IMR-90 (cell line): ENCODE measurements around the gene FHL2. TPM values are rescaled to one million over a fixed set of nuclear protein-coding genes. Genes with fewer than 3 reads are reported as not detected.

Experiments
- ATAC-seq: fragments of 200-7000 bp; cut with Tn5 transposase; 2 replicates; pipeline ENCODE4 v1.9.1; 2020; ENCODE audit warnings: low read depth, mild to moderate bottlenecking, moderate library complexity
- BruUV-seq: library from RNA; stranded (reverse); fragments of 400-500 nt; replicated peaks from 2 replicates; lab custom pipeline; 2021; lab: Mats Ljungman, UMichigan
- CTCF ChIA-PET: fragments of 300-600 bp; formaldehyde crosslinking; extraction: SDS; loops from one replicate; lab custom pipeline; 2021; ENCODE audit warnings: antibody characterized with exemption; lab: Yijun Ruan, JAX
- POLR2A ChIA-PET: fragments of 300-600 bp; sonication (Branson Sonifier 250); formaldehyde crosslinking; loops from one replicate; lab custom pipeline; 2022; ENCODE audit warnings: antibody characterized with exemption; ENCODE audit not compliant: unreplicated experiment; lab: Charles Lee
- DNase-seq: peaks from one replicate; pipeline ENCODE4 v3.0.0; 2013
- H2AFZ ChIP-seq: replicated peaks from 2 replicates; pipeline ENCODE3; 2013; ENCODE audit warnings: low read length, mild to moderate bottlenecking; ENCODE audit not compliant: poor library complexity
- H2AK5ac ChIP-seq: 2 replicates; pipeline ENCODE4 v1.6.1; 2013; ENCODE audit warnings: low read depth, low read length, inconsistent platforms
- H2AK9ac ChIP-seq: replicated peaks from 2 replicates; pipeline ENCODE3; 2013; ENCODE audit warnings: mild to moderate bottlenecking, low read depth, low read length, moderate library complexity; ENCODE audit not compliant: poor library complexity
- H2BK120ac ChIP-seq: 2 replicates; pipeline ENCODE4 v1.6.1; 2013; ENCODE audit warnings: low read depth, low read length, inconsistent platforms
- H2BK15ac ChIP-seq: 3 replicates; pipeline ENCODE4 v1.6.1; 2013; ENCODE audit warnings: low read depth, low read length, inconsistent platforms
- H2BK20ac ChIP-seq: 2 replicates; pipeline ENCODE4 v1.6.1; 2013; ENCODE audit warnings: low read depth, mild to moderate bottlenecking, inconsistent platforms, low read length, moderate library complexity
- H2BK5ac ChIP-seq: 2 replicates; pipeline ENCODE4 v1.6.1; 2013; ENCODE audit warnings: mild to moderate bottlenecking, low read depth, low read length, inconsistent platforms; ENCODE audit not compliant: poor library complexity, severe bottlenecking
- H3K14ac ChIP-seq: replicated peaks from 2 replicates; pipeline ENCODE4 v1.6.1; 2013; ENCODE audit warnings: low read depth, low read length, inconsistent platforms
- H3K18ac ChIP-seq: 2 replicates; pipeline ENCODE4 v1.6.1; 2013; ENCODE audit warnings: low read depth, low read length, control low read depth
- H3K23ac ChIP-seq: 2 replicates; pipeline ENCODE4 v1.6.1; 2013; ENCODE audit warnings: low read depth, low read length, inconsistent platforms
- H3K27ac ChIP-seq: 2 replicates; pipeline ENCODE4 v1.5.1; 2013; ENCODE audit warnings: mild to moderate bottlenecking, control low read depth, low read length; ENCODE audit not compliant: insufficient read depth
- H3K27me3 ChIP-seq: 2 replicates; pipeline ENCODE4 v1.6.1; 2013; ENCODE audit warnings: low read length; ENCODE audit not compliant: control insufficient read depth, insufficient read depth
- H3K36me3 ChIP-seq: 2 replicates; pipeline ENCODE4 v1.6.1; 2013; ENCODE audit warnings: low read length, mixed read lengths; ENCODE audit not compliant: control insufficient read depth, insufficient read depth
- H3K4ac ChIP-seq: 2 replicates; pipeline ENCODE4 v1.6.1; 2013; ENCODE audit warnings: low read depth, low read length, inconsistent platforms
- H3K4me1 ChIP-seq: 2 replicates; pipeline ENCODE4 v1.6.1; 2013; ENCODE audit warnings: low read length, mixed read lengths; ENCODE audit not compliant: control insufficient read depth, insufficient read depth
- H3K4me2 ChIP-seq: 2 replicates; pipeline ENCODE4 v1.6.1; 2013; ENCODE audit warnings: low read depth, mild to moderate bottlenecking, control low read depth, low read length, moderate library complexity
- H3K4me3 ChIP-seq: 2 replicates; pipeline ENCODE4 v1.5.1; 2013; ENCODE audit warnings: low read depth, mild to moderate bottlenecking, control low read depth, low read length, moderate library complexity; ENCODE audit not compliant: insufficient read depth
- H3K56ac ChIP-seq: 2 replicates; pipeline ENCODE4 v1.6.1; 2013; ENCODE audit warnings: low read length, inconsistent platforms; ENCODE audit not compliant: insufficient read depth; ENCODE audit errors: extremely low read depth
- H3K79me1 ChIP-seq, 2 experiments: 2 replicates each; pipeline ENCODE4 v1.6.1; 2013; ENCODE audit warnings: low read length in 2 of 2, inconsistent platforms in 1 of 2, low read depth in 1 of 2
- H3K9ac ChIP-seq: 2 replicates; pipeline ENCODE4 v1.6.1; 2013; ENCODE audit warnings: low read depth, low read length, control low read depth
- H3K9me1 ChIP-seq: 2 replicates; pipeline ENCODE4 v1.6.1; 2013; ENCODE audit warnings: low read length, inconsistent platforms; ENCODE audit not compliant: insufficient read depth
- H3K9me3 ChIP-seq: 2 replicates; pipeline ENCODE4 v1.6.1; 2013; ENCODE audit warnings: low read length; ENCODE audit not compliant: control insufficient read depth, insufficient read depth
- H4K20me1 ChIP-seq: 2 replicates; pipeline ENCODE4 v1.6.1; 2013; ENCODE audit warnings: low read length, inconsistent platforms; ENCODE audit not compliant: insufficient read depth
- H4K5ac ChIP-seq: 2 replicates; pipeline ENCODE4 v1.6.1; 2013; ENCODE audit warnings: mild to moderate bottlenecking, low read depth, low read length, control low read depth
- H4K8ac ChIP-seq, 2 experiments: 2 replicates each; pipeline ENCODE4 v1.6.1; 2013; ENCODE audit warnings: low read depth in 2 of 2, low read length in 2 of 2, control low read depth in 1 of 2, inconsistent platforms in 1 of 2
- H4K91ac ChIP-seq: 2 replicates; pipeline ENCODE4 v1.6.1; 2013; ENCODE audit warnings: low read depth, low read length, inconsistent platforms; ENCODE audit not compliant: insufficient read depth
- BHLHE40 ChIP-seq: fragments of 150-350 bp; IDR thresholded peaks from 2 replicates; pipeline ENCODE4 v1.6.1; 2016; ENCODE audit warnings: mild to moderate bottlenecking, low read depth, low read length
- CHD1 ChIP-seq: IDR thresholded peaks from 2 replicates; pipeline ENCODE4 v1.6.1; 2012; ENCODE audit warnings: low read depth, low read length, improper control_type of control experiment
- FOS ChIP-seq: fragments of 150-350 bp; IDR thresholded peaks from 2 replicates; pipeline ENCODE4 v1.6.1; 2016; ENCODE audit warnings: low read depth, low read length
- MXI1 ChIP-seq: IDR thresholded peaks from 2 replicates; pipeline ENCODE4 v1.6.1; 2012; ENCODE audit warnings: low read depth, mild to moderate bottlenecking, low read length, moderate library complexity, borderline replicate concordance
- NFE2L2 ChIP-seq: fragments of 150-350 bp; IDR thresholded peaks from 2 replicates; pipeline ENCODE4 v1.6.1; 2016; ENCODE audit warnings: low read depth, mild to moderate bottlenecking, low read length
- POLR2A ChIP-seq: IDR thresholded peaks from 2 replicates; pipeline ENCODE4 v1.6.1; 2012; ENCODE audit warnings: mild to moderate bottlenecking, low read depth, low read length
- RAD21 ChIP-seq: IDR thresholded peaks from 2 replicates; pipeline ENCODE4 v1.6.1; 2012; ENCODE audit warnings: low read length, improper control_type of control experiment
- RCOR1 ChIP-seq: IDR thresholded peaks from 2 replicates; pipeline ENCODE4 v1.6.1; 2012; ENCODE audit warnings: mild to moderate bottlenecking, low read length, improper control_type of control experiment; ENCODE audit not compliant: insufficient replicate concordance
- RFX5 ChIP-seq: IDR thresholded peaks from 2 replicates; pipeline ENCODE4 v1.8.0; 2012; ENCODE audit warnings: low read depth, mild to moderate bottlenecking, low read length, moderate library complexity
- WGBS, 2 experiments: methylation state at CpG; one replicate each; pipeline versions ENCODE4 v1.1.5 to v1.1.7; 2013; ENCODE audit warnings: missing lambda C conversion rate in 2 of 2; ENCODE audit not compliant: insufficient read length in 1 of 2; ENCODE audit errors: extremely low coverage in 2 of 2; 5-methylcytosine and 5-hydroxymethylcytosine counted together
- dilution Hi-C: fragments of 300-500 bp; cut with HindIII; formaldehyde crosslinking; loops from one replicate; pipeline ENCODE4 v1.14.3; 2018; ENCODE audit warnings: low sequenced_read_pairs; ENCODE audit not compliant: unreplicated experiment
- in situ Hi-C: fragments of 300-500 bp; cut with MboI; formaldehyde crosslinking; loops from 3 replicates; pipeline ENCODE4 v1.14.3; 2019; ENCODE audit warnings: low sequenced_read_pairs, inconsistent platforms, mixed read lengths
- intact Hi-C: fragments of 100-400 bp; cut with micrococcal nuclease; formaldehyde crosslinking; loops from 2 replicates; pipeline ENCODE4 v1.10.0; 2022
- polyA plus RNA-seq, 3 experiments: library from polyadenylated mRNA; depleted of rRNA; stranded (reverse); fragments of >200 nt; gene quantifications; 2 replicates each; pipeline ENCODE4 v1.2.3, GENCODE V29; 2012; ENCODE audit warnings: low replicate concordance in 1 of 3
- total RNA-seq: library from RNA; depleted of rRNA; stranded (reverse); fragments of >200 nt; gene quantifications from 2 replicates; pipeline ENCODE4 v1.2.3, GENCODE V29; 2012
- TF ChIP-seq, protein P1 (sequence below): conservative IDR thresholded peaks from 2 replicates; pipeline ENCODE4 v1.5.1; 2012; ENCODE audit warnings: mild to moderate bottlenecking, low read depth, low read length, improper control_type of control experiment
- TF ChIP-seq, protein P2 (sequence below): fragments of 150-350 bp; IDR thresholded peaks from 2 replicates; pipeline ENCODE4 v1.6.1; 2017; ENCODE audit warnings: mild to moderate bottlenecking, antibody characterized with exemption, low read length, low read depth

The FHL2 gene
- total and polyA plus RNA-seq, 2 of the 4 experiments (the other 2 are of a cell fraction), result 464 to 550 TPM

DNA sequence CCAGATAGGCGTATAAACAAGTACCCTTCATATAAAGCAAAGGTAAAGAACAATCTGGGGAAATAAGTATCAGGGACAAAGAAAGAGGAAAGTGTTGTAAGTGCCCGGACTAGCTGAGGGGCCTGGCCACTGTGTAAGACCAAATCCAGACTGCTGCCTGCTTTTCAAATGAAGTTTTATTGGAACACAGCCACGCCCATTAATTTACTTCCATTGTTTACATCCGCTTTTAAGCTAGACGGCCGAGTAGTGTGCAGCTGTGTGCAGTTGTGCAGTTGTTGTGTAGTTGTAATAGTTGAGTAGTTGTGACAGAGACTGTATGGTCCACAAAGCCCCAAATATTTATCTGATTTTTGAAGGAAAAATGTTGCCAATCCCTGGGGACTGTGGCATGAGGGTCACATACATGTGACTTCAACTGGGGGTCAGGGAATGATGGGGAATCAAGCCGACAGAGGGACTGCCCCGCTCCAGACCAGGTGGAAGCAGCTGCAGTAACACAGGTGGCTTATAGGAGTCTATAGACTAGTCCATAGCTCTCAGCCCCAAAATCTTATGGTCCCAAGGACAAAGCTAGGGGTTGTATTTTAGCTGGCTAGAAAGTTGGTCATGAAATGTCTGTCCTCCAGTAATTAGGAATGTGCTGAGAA, 30.0 kb downstream of the FHL2 start (continued):
- TF ChIP-seq POLR2A, result no peak

DNA sequence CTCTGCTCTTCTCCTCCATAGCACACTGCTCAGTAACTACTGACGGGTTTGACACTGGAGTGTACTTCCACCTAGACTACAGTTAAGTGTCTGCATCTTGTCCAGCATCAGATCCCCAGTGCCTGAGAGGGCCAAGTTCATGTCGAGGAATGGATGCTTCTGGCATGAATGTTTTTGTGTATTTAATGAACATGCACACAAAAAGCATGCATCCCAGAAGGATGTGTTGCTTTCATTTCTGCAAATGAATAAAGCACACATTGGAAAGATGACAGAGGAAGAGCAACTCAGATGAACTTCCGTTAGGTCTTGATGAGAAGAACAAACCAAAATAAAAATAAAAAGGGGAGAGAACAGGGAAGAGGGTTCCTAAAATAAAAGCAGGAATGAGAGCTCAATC, 33.6 kb downstream of the FHL2 start:
- no peak overlapping the region for H3K18ac ChIP-seq
- POLR2A ChIA-PET, result no interaction called here
- CTCF ChIA-PET, result no interaction called here

More for the DNA sequence above, 33.6 kb downstream of the FHL2 start:
- no TSS peak for BruUV-seq
- TF ChIP-seq RAD21, result no peak
- TF ChIP-seq, protein P1, sequence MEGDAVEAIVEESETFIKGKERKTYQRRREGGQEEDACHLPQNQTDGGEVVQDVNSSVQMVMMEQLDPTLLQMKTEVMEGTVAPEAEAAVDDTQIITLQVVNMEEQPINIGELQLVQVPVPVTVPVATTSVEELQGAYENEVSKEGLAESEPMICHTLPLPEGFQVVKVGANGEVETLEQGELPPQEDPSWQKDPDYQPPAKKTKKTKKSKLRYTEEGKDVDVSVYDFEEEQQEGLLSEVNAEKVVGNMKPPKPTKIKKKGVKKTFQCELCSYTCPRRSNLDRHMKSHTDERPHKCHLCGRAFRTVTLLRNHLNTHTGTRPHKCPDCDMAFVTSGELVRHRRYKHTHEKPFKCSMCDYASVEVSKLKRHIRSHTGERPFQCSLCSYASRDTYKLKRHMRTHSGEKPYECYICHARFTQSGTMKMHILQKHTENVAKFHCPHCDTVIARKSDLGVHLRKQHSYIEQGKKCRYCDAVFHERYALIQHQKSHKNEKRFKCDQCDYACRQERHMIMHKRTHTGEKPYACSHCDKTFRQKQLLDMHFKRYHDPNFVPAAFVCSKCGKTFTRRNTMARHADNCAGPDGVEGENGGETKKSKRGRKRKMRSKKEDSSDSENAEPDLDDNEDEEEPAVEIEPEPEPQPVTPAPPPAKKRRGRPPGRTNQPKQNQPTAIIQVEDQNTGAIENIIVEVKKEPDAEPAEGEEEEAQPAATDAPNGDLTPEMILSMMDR, result no peak
- no peak for TF ChIP-seq RFX5
- TF ChIP-seq BHLHE40, result no peak
- no peak for TF ChIP-seq CHD1
- no peak for TF ChIP-seq FOS
- no peak for TF ChIP-seq NFE2L2
- no peak for TF ChIP-seq POLR2A
- TF ChIP-seq RCOR1, result no peak
- TF ChIP-seq, protein P2, sequence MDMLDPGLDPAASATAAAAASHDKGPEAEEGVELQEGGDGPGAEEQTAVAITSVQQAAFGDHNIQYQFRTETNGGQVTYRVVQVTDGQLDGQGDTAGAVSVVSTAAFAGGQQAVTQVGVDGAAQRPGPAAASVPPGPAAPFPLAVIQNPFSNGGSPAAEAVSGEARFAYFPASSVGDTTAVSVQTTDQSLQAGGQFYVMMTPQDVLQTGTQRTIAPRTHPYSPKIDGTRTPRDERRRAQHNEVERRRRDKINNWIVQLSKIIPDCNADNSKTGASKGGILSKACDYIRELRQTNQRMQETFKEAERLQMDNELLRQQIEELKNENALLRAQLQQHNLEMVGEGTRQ, result no peak
- no peak for TF ChIP-seq MXI1
- Histone ChIP-seq H3K9me3 (no peaks in the 10 kb centered on the region), H2AFZ (no peak overlapping the region), H4K5ac (no peak overlapping the region), H3K79me1 (peaks cover 58 to 89% of the 10 kb centered on the region in 2 experiments), H3K4me2 (no peak overlapping the region), H2BK20ac (no peak overlapping the region), H3K27me3 (no peaks in the 10 kb centered on the region), H3K27ac (0 out of 2 replicates have a peak overlapping the region, but pooled peaks have one; percentile 3), H4K20me1 (peaks cover 55% of the 10 kb centered on the region), H2BK120ac (no peak overlapping the region), H2BK5ac (peak overlapping the region; percentile 18), H3K4me3 (no peak overlapping the region), H3K4ac (no peak overlapping the region), H4K91ac (no peak overlapping the region), H2BK15ac (no peak overlapping the region), H3K23ac (no peak overlapping the region), H3K9ac (no peak overlapping the region), H3K56ac (no peak overlapping the region), H2AK5ac (no peak overlapping the region), H3K9me1 (peaks cover 10% of the 10 kb centered on the region; the same call in 1 of the 2 replicates), H3K36me3 (peaks cover 84% of the 10 kb centered on the region), H3K14ac (no peak overlapping the region), H4K8ac (no peak overlapping the region; a peak in 1 of 4 replicates), H3K4me1 (peaks cover 11% of the 10 kb centered on the region), H2AK9ac (peak overlapping the region; percentile 23)
- ATAC-seq (no peak), DNase-seq (no peak)
- in situ Hi-C loops, result loop anchor here (5.0 kb wide), 1 partner anchor 152 kb away; no protein-coding TSS in a partner anchor
- intact Hi-C loops, result no loop called here
- dilution Hi-C loops, result no loop called here
- WGBS, 2 experiments, result 60% methylated on average over 1 of the region's 3 CpGs; no CpG with 5 or more reads in 1 of the 2 experiments
